Right kidney (tissue), 1 donor: ENCODE measurements around the gene ZNF358.

Experiments
- DNase-seq: peaks from one replicate; pipeline ENCODE4 v3.0.0-alpha.2; 2016

The ZNF358 gene

DNA sequence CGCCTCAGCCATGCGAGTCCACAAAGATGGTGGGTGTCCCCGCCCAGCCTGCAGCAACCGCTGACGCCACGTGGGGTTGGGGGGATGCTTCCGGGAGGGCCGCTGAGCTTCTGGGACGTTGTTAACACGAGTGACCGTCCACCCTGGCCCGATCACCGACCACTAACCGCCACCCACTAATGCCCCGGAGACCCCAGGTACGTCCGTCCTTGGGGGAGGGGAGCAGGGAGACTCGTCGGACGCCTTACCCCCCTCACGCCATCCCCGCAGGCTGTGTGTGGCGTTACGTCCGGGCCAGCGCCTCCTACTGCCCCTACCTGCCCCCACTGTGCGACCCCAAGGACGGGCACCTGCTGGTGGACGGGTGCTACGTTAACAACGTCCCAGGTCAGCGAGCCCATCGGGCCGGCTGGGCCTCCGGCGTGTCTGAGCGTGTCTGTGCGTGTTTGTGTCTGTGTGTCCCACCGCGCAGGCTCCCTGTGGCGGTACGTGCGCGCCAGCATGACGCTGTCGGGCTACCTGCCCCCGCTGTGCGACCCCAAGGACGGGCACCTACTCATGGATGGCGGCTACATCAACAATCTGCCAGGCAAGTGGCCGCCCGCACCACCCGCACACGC is 40.9 kb downstream of the ZNF358 start:
- DNase-seq = no peak

DNA sequence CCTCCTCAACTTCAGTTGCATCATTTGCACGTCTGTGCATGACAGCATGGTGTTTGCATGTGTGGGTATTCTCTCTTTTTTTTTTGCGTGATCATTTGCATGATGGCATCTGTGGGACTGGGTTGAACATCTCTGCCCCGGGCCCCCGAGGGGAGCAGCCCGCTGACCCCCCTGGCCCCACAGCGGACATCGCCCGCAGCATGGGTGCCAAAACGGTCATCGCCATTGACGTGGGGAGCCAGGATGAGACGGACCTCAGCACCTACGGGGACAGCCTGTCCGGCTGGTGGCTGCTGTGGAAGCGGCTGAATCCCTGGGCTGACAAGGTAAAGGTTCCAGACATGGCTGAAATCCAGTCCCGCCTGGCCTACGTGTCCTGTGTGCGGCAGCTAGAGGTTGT is 42.8 kb downstream of the ZNF358 start:
- DNase-seq = no peak

DNA sequence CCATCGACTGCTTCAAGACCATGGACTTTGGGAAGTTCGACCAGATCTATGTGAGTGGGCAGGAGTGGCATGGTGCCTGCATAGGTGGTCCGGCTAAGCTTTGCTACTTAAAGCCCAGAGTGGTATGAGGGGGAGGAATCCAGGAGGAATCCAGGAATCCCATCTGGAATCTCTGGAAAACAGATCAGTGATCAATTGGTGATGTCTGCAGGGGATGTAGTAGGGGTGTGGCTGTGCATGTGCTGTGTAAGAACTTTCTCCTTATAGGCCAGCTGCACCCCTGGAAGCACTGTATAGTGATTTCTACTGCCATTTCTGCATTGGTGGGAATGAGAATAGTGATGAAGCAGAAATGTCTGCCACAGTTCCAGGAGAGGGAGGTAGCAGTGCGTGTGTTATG is 43.2 kb downstream of the ZNF358 start:
- no peak for DNase-seq

- DNase-seq = no peak
Measured at GRCh38 chr19:7560255-7560654, 44.4 kb downstream of the ZNF358 start.

DNA sequence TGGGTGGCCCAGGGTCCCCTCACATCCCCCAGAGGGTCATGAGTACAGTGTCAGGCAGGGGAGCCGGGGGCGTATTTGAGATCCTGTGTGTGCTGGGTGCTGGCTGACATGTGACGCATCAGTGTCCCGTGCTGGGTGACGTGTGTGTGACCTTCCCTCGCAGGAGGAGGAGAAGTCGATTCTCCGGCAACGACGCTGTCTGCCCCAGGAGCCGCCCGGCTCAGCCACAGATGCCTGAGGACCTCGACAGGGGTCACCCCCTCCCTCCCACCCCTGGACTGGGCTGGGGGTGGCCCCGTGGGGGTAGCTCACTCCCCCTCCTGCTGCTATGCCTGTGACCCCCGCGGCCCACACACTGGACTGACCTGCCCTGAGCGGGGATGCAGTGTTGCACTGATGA is 45.4 kb downstream of the ZNF358 start:
- no peak for DNase-seq

GRCh38 chr19:7562646-7563393 is 46.9 kb downstream of the ZNF358 start:
- no peak for DNase-seq

- DNase-seq = no peak
Measured at GRCh38 chr19:7564866-7565265, 49.0 kb downstream of the ZNF358 start.

DNA sequence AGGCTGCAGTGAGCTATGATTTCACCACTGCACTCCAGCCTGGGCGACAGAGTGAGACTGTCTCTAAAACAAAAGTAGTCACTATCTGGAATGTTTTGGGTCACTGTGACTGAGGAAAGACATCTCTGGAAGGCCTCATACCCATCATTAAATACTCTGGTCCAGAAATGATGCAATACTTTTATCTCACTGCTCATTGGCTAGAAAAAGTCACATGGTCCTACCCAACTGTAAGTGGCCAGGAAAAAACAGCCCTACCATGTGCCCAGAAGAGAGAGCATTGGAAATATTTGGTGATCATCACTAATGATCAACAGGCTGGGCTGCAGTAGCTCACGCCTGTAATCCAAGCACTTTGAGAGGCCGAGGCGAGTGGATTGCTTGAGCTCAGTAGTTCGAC is 49.4 kb downstream of the ZNF358 start:
- no peak for DNase-seq
